ENCODE data around the gene KLHL17.
"Not testable (repeated sequence)": the region's sequence is repeated elsewhere in the genome, so short reads cannot be mapped to it uniquely, and the experiment has no call there.

Gene KLHL17

DNA sequence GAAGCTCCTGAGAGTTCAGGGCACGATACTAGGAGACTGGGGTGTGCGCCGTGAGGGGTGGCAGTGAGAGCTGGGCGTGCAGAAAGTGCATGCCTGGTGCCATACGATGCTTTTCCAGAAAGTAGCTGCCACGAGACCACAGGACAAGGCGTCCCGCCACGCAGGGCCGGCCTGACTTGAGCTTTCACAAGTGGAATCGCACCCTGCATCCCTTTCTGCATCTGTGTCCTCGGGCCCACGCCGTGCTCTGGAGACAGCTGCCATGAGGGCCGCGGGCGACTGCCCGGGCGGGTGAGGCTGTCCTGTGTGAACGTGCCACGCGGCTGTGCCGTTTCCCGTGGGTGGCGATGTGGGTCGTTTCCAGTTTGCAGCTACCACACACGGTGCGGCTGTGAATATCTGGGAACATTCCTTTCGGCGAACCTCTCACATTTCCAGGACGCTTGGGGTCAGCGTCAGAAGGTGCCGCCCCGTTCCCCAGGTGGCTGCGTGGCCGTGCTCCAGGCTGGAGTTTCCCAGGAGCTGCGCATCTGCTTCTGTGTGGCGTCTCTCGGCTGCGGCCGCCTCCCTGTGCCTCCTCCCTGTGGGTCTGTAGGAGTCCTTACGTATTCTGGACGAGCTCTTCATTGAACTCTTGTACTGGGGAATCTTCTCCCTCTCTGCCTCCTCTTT lies 22.5 kb downstream of the KLHL17 start:
- no peak for DNase-seq (ENCODE audit: low read depth)

DNA sequence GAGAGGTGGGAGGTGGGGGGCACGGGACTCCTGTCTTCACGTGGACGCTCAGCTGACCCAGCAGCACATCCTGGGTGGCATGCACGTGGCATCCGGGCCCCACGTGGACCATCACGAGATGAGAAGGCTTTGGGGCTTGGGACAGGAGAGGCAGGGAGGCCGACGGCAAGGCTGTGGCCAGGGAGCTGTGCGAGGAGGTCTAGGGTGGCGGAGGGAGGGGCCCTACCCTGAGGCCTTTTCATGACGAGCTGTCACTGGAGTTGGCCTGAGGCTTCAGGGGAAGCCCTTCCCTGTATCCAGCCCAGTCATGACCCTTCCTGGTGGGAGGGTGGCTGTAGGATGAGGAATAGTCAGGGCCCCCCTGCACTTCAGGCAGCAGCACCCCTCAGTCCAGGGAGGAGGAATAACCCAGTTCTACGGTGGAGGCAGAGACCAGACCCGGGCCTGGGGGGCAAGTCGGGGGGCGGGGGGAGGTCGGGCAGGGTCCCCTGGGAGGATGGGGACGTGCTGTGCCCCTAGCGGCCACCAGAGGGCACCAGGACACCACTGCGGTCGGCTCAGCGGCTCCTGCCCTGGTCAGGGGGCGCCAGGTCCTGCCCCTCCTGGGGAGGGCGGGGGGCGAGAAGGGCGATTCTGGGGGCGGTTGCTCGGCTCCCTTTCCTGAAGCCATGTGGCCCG lies 23.6 kb downstream of the KLHL17 start:
- no peak for DNase-seq (ENCODE audit: low read depth)

DNA sequence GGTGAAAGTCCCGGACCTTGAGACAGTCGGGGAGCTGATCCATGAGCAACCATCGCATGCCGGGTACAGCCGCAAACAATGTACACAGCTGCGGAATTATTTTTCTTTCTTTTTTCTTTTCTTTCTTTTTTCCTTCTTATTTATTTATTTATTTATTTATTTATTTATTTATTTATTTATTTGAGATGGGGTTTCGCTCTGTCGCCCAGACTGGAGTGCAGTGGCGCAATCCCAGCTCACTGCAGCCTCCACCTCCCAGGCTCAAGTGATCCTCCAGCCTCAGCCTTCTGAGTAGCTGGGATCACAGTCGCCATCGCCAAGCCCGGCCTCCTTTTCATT lies 24.1 kb downstream of the KLHL17 start:
- DNase-seq (ENCODE audit: low read depth) = no peak

DNA sequence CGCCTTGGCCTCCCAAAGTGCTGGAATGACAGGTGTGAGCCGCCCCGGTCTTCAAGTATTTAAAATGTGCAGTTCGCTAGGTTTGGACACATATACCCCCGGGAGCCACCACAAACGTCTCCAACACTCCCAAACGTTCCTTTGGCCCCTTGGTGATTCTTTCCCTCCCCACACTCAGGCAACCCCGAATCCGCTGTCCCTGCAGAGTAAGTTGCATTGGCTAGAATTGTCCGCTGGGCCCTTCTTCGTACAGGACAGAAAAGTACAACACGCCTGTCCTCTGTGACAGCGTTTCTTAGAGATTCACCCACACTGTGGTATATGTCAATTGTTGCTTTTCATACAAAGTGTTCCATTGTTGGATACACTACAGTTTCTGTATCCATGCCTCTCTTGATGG lies 24.7 kb downstream of the KLHL17 start:
- DNase-seq (ENCODE audit: low read depth) = no peak

- not testable (repeated sequence) for DNase-seq (ENCODE audit: low read depth)
Observed at GRCh38 chr1:988061-988460, 27.7 kb downstream of the KLHL17 start.

DNA sequence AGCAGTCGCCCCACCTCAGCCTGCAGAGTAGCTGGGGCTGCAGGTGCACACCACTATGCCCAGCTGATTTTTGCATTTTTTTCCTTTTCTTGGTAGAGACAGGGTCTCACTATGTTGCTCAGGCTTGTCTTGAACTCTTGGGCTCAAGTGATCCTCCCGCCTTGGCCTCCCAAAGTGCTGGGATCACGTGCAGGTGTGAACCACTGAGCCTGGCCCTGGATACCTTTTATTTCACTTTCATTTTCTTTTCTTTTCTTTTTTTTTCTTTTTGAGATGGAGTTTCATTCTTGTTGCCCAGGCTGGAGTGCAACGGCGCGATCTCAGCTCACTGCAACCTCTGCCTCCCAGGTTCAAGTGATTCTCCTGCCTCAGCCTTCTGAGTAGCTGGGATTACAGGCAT lies 30.9 kb downstream of the KLHL17 start:
- not testable (repeated sequence) for DNase-seq (ENCODE audit: low read depth)

- no peak for DNase-seq (ENCODE audit: low read depth)
Observed at GRCh38 chr1:991895-992294, 31.5 kb downstream of the KLHL17 start.

DNA sequence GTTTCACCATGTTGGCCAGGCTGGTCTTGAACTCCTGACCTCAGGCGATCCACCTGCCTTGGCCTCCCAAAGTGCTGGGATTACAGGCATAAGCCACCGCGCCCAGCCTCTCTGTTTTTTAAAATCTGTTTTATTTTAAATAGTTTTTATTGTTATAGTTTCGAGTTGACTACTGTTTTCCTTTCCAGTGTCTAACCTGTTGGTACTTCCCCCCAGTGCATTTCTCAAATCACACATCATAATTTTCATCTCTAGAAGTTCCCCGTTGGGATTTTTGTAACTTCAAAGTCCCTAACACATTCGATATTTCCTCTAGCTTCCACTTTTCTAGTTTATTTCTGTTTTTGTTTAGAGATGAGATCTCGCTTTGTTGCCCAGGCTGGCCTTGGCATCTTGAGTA lies 32.0 kb downstream of the KLHL17 start:
- DNase-seq (ENCODE audit: low read depth) = no peak

GRCh38 chr1:993379-993995 lies 33.1 kb downstream of the KLHL17 start:
- DNase-seq (ENCODE audit: low read depth) = no peak

GRCh38 chr1:994546-994945 lies 34.2 kb downstream of the KLHL17 start:
- DNase-seq (ENCODE audit: low read depth) = not testable (repeated sequence)

GRCh38 chr1:995665-996633 lies 35.6 kb downstream of the KLHL17 start:
- no peak for DNase-seq (ENCODE audit: low read depth)

GRCh38 chr1:996851-997712 lies 36.7 kb downstream of the KLHL17 start:
- no peak for DNase-seq (ENCODE audit: low read depth)

GRCh38 chr1:997713-997992 lies 37.3 kb downstream of the KLHL17 start:
- no peak for DNase-seq (ENCODE audit: low read depth)

GRCh38 chr1:997993-998744 lies 37.8 kb downstream of the KLHL17 start:
- no peak for DNase-seq (ENCODE audit: low read depth)

GRCh38 chr1:998745-998994 lies 38.3 kb downstream of the KLHL17 start:
- no peak for DNase-seq (ENCODE audit: low read depth)

- DNase-seq (ENCODE audit: low read depth) = no peak
Observed at GRCh38 chr1:998995-999724, 38.8 kb downstream of the KLHL17 start.

DNA sequence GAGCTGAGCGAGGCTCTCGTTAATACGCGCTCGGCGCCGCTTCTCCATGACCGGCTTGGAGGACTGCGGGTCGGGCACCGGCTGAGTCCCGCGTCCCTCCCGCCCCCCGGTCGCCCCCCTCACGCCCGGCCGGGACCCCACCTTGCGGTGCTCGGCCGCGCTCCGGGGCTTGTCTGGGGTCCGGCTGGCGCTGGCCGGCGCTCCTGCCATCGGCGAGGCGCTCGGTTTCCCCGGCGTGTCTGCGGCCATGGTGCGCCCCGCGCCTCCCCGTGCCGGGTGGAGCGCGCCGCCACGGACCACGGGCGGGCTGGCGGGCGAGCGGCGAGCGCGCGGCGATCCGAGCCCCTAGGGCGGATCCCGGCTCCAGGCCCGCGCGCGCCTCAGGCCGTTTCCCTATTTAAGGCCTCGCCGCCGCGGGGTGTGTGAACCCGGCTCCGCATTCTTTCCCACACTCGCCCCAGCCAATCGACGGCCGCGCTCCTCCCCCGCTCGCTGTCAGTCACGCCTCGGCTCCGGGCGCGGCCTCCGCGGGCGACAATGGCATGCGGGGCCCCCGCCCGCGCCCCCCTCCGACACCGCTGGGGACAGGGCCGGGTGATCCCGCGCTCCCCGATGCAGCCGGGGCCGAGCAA lies 39.5 kb downstream of the KLHL17 start, which contains the start of gene HES4:
HES4 (minus strand) TSS at position 373 of the 632 bp plus-strand sequence; CDS start at position 249, 124 bp downstream.
- DNase-seq (ENCODE audit: low read depth) = peak; percentile 53

DNA sequence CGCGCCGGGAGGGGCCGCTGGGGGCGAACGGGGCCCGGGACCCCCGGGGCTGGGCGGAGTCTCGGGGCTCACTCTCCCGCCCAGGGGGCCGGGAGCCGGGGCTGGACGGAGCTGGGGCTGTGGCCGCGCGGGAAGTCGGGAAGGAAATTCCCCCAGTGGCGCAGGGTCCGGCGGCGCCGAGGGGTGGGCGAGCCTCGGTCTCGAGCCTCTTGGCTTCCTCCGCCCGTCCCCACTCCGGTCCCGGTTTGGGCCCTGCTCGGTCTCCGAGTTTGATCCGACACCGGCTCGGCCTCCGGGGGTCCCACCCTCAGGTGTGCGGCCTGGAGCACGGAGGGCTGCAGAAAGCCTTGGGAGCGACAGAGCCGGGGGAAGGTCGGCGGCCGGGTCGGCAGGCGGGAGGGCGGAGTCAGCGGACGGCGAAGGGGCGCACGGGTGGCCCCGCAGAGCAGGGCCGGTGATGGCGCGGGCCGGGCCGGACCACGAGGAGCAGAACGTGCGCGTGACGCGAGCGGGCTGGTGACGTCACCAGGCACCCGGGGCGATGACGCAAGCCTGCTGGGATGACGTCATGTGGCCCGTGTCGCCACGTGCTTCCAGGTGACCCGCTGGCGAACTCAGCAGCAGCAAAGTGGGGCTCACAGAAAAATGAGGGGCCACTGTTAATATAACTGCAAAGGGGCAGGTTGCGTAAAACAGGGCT lies 40.1 kb downstream of the KLHL17 start:
- DNase-seq (ENCODE audit: low read depth) = peak; percentile 73

- no peak for DNase-seq (ENCODE audit: low read depth)
Observed at GRCh38 chr1:1001057-1001783, 40.8 kb downstream of the KLHL17 start.
